Duodenal mucosa (tissue), 2 donors: ENCODE data around the gene ADCY6.

ENCODE experiments used
- H3K27ac ChIP-seq: one replicate; pipeline ENCODE4 v1.7.0; 2013; ENCODE audit warnings: low read depth, low read length
- H3K27me3 ChIP-seq, 2 donors: one replicate each; pipeline ENCODE4 v1.7.0; 2013; ENCODE audit warnings: low read length in 2 of 2, control low read depth in 1 of 2; ENCODE audit not compliant: insufficient read depth in 2 of 2, control insufficient read depth in 1 of 2
- H3K36me3 ChIP-seq, 2 donors: one replicate each; pipeline ENCODE4 v1.7.0; 2013; ENCODE audit warnings: low read length in 2 of 2, control low read depth in 1 of 2; ENCODE audit not compliant: insufficient read depth in 2 of 2, control insufficient read depth in 1 of 2
- H3K4me1 ChIP-seq, 2 donors: one replicate each; pipeline ENCODE4 v1.7.0; 2013; ENCODE audit warnings: low read length in 2 of 2, control low read depth in 1 of 2; ENCODE audit not compliant: insufficient read depth in 2 of 2, control insufficient read depth in 1 of 2
- H3K4me3 ChIP-seq, 2 donors: one replicate each; pipeline ENCODE4 v1.7.0; 2013; ENCODE audit warnings: low read length in 2 of 2, low read depth in 1 of 2
- H3K9ac ChIP-seq, 2 donors: one replicate each; pipeline ENCODE4 v1.7.0; 2013; ENCODE audit warnings: low read length in 2 of 2, low read depth in 1 of 2
- H3K9me3 ChIP-seq, 2 donors: one replicate each; pipeline ENCODE4 v1.7.0; 2013; ENCODE audit warnings: low read length in 2 of 2, control low read depth in 1 of 2; ENCODE audit not compliant: control insufficient read depth in 1 of 2

ADCY6 gene

GRCh38 chr12:48815126-48816110 is 26.5 kb upstream of the ADCY6 start:
- peak overlapping the region; percentile 86 to 94 for H3K4me3 ChIP-seq
- H3K9me3 ChIP-seq = no peaks in the 10 kb centered on the region
- H3K36me3 ChIP-seq = no peaks in the 10 kb centered on the region
- H3K9ac ChIP-seq = peak overlapping the region; percentile 93 to 94
- no peaks in the 10 kb centered on the region for H3K27me3 ChIP-seq
- peaks cover 41 to 47% of the 10 kb centered on the region in 2 donors for H3K4me1 ChIP-seq
- H3K27ac ChIP-seq = peak overlapping the region; percentile 87

DNA sequence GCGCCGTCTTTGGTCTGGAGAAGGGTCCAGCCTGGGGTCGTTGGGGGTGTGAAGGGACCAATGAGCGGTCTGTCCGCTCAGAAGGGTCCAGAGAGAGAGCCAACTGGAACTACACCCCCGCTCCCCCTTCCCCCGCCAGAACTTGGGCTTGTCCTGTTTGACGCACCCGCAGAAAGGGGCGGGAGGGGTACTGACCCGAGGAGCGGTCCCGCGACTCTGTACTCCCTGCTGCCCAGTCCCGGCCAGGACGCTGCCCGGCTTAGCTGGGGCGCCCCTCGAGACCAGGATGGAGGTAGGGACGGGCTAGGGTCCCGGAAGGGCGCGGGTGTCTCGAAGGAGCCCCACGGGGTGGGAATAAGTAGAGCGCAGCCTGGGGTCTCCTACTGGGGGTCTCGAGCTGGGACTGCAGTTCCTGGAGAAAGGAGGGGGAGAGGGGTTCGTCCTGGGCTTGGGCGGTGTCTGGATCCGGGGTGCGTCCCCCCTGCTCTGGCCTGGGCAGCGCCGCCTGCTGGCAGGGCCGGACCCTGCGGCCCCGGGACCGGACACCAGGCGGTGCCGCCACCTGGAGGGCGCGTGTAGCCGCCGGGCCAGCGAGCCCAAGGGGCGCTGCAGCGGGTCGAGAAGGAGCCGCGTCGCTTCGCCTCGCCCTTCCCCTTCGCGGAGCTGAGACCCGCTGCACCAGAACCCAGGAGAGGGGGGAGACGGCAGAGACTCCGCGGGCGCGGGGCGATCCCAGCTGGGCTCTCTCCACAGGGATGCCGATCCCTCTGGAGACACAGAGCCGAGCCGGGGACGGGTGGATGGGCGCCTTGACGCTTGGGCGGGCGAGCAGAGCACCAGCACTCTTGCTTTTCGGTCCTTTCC is 25.6 kb upstream of the ADCY6 start:
- H3K27ac ChIP-seq = peak overlapping the region; percentile 87
- peaks cover 45 to 49% of the 10 kb centered on the region in 2 donors for H3K4me1 ChIP-seq
- H3K9me3 ChIP-seq = no peaks in the 10 kb centered on the region
- H3K27me3 ChIP-seq = no peaks in the 10 kb centered on the region
- no peaks in the 10 kb centered on the region for H3K36me3 ChIP-seq
- peak overlapping the region; percentile 93 to 94 for H3K9ac ChIP-seq
- peak overlapping the region; percentile 86 to 94 for H3K4me3 ChIP-seq

GRCh38 chr12:48813465-48814261 is 24.8 kb upstream of the ADCY6 start:
- no peaks in the 10 kb centered on the region for H3K36me3 ChIP-seq
- H3K27ac ChIP-seq = peak overlapping the region; percentile 84
- peaks cover 43 to 45% of the 10 kb centered on the region in 2 donors for H3K4me1 ChIP-seq

GRCh38 chr12:48812389-48812788 is 23.5 kb upstream of the ADCY6 start:
- no peaks in the 10 kb centered on the region for H3K27me3 ChIP-seq
- no peaks in the 10 kb centered on the region for H3K36me3 ChIP-seq
- H3K4me3 ChIP-seq = no peak overlapping the region
- H3K9me3 ChIP-seq = no peaks in the 10 kb centered on the region
- peaks cover 37 to 39% of the 10 kb centered on the region in 2 donors for H3K4me1 ChIP-seq
- H3K27ac ChIP-seq = no peak overlapping the region
- no peak overlapping the region for H3K9ac ChIP-seq

More at GRCh38 chr12:48813465-48814261, 24.8 kb upstream of the ADCY6 start:
- H3K4me3 ChIP-seq = peak overlapping the region; percentile 86 to 94
- H3K9me3 ChIP-seq = no peaks in the 10 kb centered on the region
- no peaks in the 10 kb centered on the region for H3K27me3 ChIP-seq
- peak overlapping the region; percentile 92 to 93 for H3K9ac ChIP-seq

GRCh38 chr12:48811437-48812090 is 22.7 kb upstream of the ADCY6 start:
- H3K27ac ChIP-seq = peak overlapping the region; percentile 10
- no peak overlapping the region for H3K9ac ChIP-seq
- H3K4me3 ChIP-seq = peak overlapping the region in 1 of 2 donors; percentile 29
- no peaks in the 10 kb centered on the region for H3K9me3 ChIP-seq
- no peaks in the 10 kb centered on the region for H3K27me3 ChIP-seq
- no peaks in the 10 kb centered on the region for H3K36me3 ChIP-seq
- H3K4me1 ChIP-seq = peaks cover 34 to 35% of the 10 kb centered on the region in 2 donors

DNA sequence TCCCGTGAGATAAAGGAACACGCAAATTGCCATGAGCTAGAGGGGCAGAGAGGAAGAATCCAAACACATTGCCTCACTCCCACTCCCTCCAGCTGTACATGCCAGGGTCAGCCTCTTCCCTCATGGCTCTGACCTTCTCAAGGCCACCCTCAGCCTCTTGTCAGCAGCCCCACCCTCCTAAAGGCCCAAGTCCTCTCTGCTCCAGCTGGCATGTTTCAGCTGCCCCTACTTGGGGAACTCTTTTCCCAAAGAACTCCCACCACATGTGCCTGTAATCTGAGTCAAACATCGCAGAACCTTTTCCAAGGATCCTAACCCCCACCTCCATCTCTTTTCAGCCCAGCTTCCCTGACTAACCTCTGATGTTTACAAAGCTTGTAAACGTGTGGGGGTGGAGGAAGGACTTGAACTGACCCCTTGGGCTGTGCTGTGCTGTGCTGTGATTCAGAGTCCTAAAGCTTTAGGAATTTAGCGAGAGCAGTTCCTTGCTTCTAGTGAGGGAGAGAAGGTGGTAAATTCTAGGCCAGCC is 22.1 kb upstream of the ADCY6 start:
- Histone ChIP-seq H3K9me3 (no peaks in the 10 kb centered on the region), H3K27ac (peak overlapping the region; percentile 15), H3K27me3 (no peaks in the 10 kb centered on the region), H3K36me3 (no peaks in the 10 kb centered on the region), H3K4me3 (no peak overlapping the region), H3K9ac (no peak overlapping the region), H3K4me1 (peaks cover 28 to 29% of the 10 kb centered on the region in 2 donors)

DNA sequence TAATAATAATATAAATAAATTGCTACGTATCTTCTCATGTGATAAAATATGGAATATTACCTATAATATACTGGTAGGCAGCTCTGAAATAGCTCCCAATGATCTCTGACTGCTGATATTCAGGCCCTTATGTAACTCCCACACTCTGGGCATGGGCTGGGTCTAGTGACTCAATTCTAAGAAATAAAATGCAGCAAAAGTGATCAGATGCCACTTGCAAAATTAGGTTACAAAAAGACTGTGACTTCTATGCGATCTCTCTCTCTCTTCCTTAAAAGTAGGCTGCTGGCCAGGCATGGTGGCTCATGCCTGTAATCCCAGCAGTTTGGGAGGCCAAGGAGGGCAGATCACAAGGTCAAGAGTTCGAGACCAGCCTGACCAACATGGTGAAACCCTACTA is 19.1 kb upstream of the ADCY6 start:
- peaks cover 18 to 19% of the 10 kb centered on the region in 2 donors for H3K4me1 ChIP-seq
- no peaks in the 10 kb centered on the region for H3K9me3 ChIP-seq
- no peak overlapping the region for H3K9ac ChIP-seq
- no peaks in the 10 kb centered on the region for H3K27me3 ChIP-seq
- H3K4me3 ChIP-seq = no peak overlapping the region
- H3K36me3 ChIP-seq = no peaks in the 10 kb centered on the region
- H3K27ac ChIP-seq = no peak overlapping the region

- H3K4me1 ChIP-seq = no peaks in the 10 kb centered on the region
- H3K27me3 ChIP-seq = peaks cover 0 to 4% of the 10 kb centered on the region in 2 donors
- no peak overlapping the region for H3K4me3 ChIP-seq
- H3K9ac ChIP-seq = no peak overlapping the region
- no peaks in the 10 kb centered on the region for H3K36me3 ChIP-seq
- no peaks in the 10 kb centered on the region for H3K9me3 ChIP-seq
- H3K27ac ChIP-seq = no peak overlapping the region
These were observed 14.8 kb upstream of the ADCY6 start for GRCh38 chr12:48803675-48804074.

DNA sequence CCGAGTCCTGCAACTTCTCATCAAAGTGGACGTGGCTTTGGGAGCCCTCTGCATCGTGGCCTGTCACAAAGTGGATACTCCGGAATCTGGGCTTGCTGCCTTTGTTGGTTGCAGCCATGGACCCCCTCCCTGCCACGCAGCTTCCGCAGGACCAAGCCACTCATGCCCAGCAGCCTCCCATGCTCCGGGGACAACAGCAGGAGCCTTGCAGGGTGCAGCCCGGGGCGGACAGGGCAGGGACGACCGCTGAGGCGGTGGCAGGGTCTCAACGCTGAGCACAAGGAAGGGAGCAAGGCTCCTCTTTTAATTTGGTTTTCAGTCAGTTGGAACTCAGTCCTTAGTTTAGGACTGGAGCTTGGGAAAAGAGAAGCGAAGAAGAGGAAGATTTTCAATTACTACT is 12.1 kb upstream of the ADCY6 start:
- H3K9me3 ChIP-seq = no peaks in the 10 kb centered on the region
- H3K27ac ChIP-seq = no peak overlapping the region
- peaks cover 0 to 4% of the 10 kb centered on the region in 2 donors for H3K27me3 ChIP-seq
- no peaks in the 10 kb centered on the region for H3K36me3 ChIP-seq
- H3K4me1 ChIP-seq = peaks cover 0 to 3% of the 10 kb centered on the region in 2 donors
- no peak overlapping the region for H3K4me3 ChIP-seq
- H3K9ac ChIP-seq = no peak overlapping the region
